GM19438 (cell line): ENCODE data around the gene LSM3.

ENCODE experiments used
- ATAC-seq: cut with Tn5 transposase; IDR thresholded peaks from one replicate; pipeline ENCODE4 v1.9.1; 2021; ENCODE audit warnings: low read depth; ENCODE audit not compliant: unreplicated experiment

LSM3 gene

DNA sequence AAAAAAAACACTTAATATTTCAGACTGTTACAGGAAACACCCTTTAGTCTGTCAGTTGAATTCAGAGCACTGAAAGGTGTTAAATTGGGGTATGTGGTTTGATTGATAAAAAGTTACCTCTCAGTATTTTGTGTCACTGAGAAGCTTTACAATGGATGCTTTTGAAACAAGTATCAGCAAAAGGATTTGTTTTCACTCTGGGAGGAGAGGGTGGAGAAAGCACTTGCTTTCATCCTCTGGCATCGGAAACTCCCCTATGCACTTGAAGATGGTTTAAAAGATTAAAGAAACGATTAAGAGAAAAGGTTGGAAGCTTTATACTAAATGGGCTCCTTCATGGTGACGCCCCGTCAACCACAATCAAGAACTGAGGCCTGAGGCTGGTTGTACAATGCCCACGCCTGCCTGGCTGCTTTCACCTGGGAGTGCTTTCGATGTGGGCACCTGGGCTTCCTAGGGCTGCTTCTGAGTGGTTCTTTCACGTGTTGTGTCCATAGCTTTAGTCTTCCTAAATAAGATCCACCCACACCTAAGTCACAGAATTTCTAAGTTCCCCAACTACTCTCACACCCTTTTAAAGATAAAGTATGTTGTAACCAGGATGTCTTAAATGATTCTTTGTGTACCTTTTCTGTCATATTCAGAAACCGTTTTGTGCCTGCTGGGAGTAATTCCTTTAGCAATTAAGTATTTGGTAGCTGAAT is 35.9 kb upstream of the LSM3 start:
- no peak for ATAC-seq

DNA sequence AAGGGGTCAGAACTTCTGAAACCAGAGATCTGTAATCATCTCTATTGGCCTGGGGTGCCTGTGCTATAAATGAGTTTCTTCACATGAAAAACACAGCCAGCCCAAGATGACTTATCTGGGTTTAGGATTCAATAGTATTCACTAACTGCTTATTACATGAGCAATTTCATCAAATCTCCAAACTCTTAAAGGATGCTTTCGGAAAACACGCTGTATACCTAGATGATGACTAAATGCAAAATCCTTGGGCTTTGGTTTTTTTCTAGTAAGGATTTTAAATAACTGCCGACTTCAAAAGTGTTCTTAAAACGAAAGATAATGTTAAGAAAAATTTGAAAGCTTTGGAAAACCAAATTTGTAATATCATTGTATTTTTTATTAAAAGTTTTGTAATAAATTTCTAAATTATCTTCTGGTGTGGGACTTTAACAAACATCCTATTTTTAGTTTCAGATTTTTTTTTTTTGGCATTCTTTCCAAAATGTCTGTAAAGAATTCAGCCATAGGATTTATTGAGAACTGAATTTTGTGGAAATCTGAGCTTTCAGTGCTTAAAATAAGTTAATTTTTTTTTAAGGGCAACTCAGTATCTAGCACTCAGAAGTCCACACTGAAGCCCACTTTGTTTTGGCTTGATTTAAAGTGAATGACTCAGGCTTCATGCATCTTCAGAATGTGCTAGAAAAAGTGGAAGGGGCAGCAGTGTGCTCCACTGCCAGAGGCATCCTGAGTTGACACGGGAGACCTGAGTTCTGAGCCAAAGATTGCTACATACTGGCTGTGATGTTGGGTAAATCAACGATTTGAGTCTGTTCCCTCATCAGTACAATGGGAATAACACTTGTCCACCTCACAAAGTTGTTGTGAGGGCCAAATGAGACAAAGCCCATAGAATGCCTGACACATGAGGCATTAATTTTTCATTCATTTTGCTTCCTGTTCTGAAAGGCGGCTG is 35.1 kb upstream of the LSM3 start:
- no peak for ATAC-seq

DNA sequence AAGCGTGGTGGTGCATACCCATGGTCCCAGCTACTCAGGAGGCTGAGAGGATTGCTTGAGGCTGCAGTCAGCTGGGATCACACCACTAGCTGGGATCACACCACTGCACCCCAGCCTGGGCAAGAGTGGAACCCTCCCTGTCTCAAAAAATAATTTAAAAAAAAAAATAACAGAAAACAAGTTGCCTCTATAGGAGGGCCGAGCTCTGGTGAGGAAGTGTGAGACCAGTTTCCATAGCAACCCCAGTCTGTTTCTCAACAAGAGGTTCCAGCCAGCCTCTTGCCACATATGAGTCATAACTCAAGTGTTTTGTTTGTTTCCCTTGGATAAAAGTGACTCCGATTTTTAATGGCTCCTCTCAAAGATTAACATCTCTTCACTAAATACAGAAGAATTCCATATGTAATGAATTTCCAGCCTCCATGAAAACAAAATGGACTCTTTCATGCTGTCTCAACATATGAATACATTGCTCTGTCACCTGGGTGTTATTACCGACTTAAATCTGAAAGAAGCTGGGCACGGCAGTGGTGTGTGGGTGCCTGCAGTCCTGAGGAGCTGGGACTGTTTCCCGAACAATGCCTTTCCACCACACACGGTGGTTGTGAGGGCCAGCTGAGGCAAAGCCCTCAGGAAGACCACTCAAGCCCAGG is 34.1 kb upstream of the LSM3 start:
- peak; percentile 80 for ATAC-seq

DNA sequence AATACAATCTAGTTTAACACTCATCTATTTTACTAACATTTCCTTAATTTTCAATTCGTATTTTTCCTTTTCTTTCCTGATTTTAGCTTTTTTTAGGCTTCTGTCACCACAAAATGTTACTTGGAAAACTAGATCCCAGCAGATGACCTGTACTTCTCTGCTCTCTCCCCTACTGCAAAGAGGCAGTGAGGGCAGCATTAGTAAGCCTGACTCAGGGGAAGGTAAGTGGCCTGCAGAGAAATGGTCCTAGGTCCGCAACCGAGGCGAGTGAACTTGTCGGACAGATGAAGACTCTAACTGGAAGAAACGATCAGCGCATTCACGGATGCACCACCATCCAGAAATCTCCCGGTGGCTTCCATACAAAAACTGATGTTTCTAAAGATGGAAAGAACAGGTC is 33.4 kb upstream of the LSM3 start:
- no peak for ATAC-seq

DNA sequence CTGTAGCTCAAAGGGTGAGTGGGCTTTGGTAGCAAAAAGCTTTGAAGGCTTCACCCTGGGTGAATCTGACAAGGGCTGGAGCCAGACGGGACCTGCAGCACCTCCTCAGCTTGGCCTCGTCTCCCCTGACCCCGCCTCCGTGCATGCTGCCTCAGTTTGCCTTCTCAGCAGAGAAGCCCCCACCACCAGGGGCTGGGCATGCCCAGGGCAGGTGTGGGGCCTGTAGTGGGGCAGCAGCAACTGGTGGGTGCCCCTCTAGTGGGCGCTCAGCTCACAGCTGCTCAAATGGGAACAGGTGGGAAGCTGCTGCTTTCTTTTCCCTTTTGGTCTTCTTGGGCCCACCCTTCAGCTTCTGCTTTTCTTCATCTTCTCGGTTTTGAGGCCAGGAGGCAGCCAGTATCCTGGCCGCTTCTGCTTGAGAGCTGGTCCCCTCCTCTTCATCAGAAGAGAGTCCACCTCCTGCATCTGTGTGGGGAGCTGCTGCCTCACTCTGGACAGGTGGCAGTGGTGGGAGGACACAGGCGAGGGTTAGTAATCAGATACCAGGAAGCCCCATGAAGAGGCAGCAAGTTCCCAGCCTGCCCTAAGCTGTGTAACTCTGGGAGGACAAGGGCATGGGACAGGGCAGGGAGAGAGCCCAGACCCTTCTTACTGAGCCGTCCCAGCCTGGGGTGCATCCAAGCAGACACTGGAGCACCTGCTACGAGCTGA is 32.8 kb upstream of the LSM3 start:
- no peak for ATAC-seq

DNA sequence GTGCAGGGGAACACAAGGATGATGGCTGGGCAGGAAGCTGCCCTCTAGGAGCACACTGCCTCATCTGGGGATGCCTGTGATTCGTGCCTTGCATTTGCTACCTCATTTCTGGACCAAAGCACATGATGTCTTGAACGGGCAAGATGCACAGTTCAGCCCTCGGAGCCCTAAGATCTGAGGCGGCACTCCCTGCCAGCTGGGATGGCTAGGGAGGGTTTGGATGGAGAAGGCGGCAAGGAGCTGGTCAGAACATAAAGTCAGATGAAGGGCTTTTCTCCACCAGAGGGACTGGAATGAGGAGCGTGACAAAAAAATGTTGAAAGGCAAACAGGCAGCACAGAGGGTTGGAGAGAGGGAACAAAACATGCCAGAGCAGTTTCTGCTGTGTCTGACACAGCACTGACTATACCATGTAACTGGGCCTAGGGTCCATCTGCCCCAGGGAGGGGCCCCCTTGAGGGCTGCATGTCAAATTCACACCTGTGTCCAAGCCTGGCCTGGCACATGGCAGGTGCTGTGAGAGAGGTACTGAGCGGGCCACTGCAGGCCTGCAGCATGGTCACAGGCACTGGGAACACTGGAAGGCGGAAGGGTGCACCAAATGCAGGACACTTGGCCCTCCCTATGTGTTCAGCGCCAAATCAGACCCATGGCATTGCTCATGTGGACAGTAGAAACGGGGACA is 32.1 kb upstream of the LSM3 start:
- ATAC-seq: no peak

DNA sequence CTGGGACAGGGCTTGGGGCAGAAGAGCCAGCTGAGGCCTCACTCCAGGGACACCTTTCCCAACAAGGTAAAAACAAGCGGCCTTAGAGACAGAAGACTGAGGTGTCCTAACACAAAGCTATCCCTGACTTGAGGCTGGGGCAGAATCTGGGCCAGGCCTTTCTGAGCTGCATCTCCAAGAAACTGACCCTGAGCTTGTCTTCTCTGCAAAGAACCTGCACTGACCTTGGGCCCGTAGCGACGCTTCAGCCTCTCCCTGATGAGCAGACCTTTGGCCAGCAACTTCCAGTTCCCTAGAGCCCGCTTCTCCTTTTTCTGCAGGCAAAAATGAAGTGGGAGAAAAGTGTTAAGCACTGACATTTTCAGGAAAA is 31.6 kb upstream of the LSM3 start:
- ATAC-seq: no peak

DNA sequence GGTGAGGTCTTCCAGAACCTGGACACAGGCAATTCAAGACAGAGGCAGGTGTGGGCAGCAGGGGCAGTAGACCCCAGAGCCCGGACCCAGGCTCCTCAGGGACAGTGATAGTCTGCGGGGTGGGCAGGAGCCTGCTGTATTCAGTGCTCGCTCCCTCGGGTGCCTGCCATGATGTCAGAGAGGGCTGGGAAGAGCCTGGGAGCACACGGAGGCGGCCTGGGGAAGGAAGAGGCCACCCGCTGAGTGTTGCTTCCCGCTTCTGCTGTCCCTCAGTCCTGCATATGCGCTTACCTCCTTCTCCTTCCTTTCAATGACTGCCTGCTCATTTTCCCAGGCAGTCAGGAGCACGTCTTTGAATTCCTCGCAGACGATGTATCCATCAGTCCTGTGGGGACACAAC is 31.0 kb upstream of the LSM3 start:
- ATAC-seq: no peak

DNA sequence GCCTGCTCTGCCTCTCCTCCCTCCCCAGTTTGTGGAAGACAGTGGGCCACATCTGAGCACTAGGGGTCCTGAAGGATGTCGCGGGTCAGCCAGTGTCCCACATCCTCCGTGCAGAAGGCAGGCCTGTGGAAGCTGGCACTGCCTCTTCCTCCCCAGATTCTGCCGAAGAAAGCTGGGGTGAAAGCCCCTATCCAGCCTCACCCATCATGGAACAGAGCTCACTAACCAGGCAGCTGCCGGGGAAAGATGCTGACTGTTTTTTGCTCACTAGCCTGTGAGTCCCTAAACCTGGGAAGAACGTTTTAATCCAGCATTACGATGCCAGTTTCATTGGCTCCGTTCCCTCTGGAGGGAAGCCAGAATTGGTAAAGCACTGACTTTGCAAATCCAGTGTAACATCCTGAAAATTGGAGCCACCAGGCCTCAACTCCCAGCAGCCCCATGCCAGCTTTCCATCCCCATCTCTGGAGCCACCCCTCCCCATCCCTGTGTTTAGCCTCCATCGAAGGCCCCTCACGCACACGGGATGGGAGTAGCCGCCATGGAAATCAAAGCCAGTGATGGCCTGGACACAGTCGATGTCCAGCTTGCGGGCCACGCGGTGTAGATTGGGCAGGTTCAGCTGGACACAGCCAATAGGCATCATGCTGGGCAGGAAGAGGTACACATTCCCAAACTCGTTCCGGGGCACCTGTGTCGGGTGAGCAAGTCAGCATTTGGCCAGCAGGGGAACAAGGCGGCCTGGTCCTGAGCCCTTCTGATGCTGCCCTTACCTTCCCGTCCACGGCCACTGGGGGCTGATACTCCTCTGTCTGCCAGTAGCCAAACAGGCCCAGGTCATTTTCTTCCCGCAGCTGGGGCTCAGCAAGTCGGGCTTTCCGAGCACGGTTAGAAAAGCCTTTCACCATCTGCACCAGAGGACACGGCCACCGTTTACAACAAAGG is 30.3 kb upstream of the LSM3 start:
- no peak for ATAC-seq

DNA sequence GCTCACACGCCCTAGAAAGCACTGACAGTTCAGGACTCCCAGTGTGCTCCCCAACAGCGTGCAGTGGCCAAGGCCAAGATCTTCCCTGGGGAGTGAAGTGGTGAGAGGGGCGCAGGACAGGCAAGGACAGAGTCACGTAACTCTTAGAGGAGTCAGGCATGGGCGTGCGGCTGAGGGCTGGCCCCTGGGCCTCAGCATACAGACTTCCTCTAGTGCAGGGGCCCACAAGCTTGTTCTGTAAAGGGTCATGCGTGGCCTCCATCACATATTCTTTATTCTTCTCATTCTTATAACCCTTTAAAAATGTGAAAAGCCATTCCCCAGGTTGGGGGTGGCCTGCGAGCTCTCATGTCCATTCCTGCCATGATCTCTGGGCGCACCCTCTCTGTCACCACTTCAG is 28.5 kb upstream of the LSM3 start:
- no peak for ATAC-seq

DNA sequence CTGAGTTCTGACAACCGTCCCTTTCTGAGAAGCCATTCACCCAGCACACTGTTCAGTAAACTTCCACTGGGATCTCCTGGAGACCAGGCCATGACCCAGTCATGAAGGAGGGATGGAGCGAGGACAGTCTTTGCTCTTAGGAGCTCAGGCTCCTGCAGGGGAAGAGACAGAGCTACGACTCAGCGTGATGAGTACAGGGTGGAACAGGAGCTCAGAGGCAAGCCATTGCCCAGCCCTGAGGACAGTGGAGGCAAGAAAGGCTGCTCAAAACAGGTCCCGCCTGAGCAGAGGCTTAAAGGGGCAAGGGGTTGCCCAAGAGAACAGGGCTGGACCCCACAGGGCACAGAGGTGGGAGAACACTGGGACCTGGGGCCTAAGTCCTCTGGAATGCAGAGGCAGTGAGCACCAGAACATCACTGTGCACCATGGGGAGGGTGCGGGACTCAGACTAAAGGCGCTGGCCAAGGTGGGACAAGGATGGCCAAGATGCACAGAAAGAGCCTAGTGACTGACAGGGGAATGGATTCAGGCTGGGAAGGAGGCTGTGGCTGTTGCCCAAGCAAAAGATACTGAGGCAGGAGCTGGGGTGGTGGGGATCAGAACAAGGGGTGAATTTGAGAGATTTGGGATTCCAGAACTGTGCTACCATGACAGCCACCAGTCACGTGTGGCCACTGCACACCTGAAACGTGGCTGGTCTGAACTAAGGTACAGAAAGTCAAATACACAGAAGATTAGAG is 28.0 kb upstream of the LSM3 start:
- no peak for ATAC-seq

DNA sequence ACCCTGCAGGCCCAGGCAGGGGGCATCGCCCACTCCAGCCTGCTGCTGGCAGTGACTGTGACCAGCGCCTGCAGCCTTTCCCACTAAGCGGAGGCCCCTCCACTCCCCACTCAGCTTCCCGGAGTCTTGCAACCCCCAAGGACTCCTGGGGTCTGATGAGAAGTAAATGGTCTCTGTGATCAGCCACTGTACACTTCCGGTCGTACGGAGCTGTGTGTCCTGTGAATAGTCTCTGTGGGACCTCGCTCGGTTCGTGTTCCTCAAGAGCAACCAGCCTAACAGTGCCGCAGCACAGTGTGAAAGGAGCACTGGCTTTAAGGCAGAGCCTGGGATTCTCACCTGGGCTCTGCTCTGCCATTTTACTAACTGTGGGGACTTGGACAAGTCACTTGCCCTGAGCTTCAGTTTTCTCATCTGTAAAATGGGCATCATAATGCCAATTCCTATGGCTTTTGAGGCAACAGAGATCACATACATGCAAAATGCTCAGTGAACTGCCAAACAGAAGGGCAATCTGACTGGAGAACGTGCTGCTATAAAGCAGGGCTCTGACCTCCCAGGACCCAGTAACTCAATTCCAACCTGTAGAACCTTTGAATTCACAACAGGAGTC is 27.0 kb upstream of the LSM3 start:
- ATAC-seq: no peak

DNA sequence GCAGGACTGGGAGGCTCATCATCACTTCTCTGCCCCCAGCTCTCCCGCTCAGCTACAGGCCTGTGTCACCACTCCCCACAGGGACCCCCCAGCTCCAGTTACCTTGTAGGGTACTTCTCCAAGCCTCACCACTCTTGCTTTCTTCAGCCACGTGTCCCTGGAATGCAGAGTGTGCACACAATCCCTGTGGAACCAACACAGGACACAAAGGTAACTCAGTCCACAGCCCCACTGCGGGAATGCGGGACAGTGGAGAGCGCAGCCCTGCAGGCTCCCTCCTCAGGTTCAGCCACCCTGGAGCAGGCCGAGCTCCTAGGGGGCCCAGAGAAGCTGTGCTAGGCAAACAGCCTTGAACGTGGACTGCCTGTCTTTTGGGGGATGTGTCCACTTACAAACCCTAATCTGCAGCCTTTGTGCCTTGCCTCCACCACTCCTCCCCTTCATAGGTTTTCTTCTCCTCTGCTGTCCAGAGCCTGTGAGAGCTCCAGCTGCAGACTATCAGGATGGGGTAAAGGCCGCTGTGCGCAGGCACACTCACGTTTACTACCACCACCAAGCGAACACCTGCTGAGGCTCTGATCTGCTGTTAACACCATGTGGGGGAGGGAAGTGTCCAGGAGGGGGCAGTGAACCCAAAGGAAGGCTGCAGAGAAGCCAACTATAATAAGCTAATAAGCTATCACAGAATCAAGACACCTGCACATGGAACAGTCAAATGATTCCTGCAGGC is 26.2 kb upstream of the LSM3 start:
- ATAC-seq: no peak

DNA sequence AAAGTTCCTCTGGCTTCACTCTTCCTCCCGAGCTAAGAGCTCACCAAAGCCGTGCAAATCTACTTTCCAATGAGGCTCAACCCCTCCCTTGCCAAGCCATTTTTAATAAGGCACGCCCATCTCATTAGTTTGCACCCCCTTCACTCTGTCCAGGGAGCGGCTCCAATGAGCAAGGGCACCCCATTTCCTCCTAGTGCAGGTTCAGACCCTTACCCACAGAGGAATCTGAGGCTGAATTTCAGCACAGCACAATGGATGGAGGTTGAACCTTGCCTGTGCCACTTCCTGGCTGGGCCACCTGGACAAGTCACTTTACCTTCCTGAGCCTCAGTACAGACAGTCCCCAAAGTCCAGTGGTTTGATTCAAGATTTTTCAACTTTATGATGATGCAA is 25.7 kb upstream of the LSM3 start:
- ATAC-seq: no peak

DNA sequence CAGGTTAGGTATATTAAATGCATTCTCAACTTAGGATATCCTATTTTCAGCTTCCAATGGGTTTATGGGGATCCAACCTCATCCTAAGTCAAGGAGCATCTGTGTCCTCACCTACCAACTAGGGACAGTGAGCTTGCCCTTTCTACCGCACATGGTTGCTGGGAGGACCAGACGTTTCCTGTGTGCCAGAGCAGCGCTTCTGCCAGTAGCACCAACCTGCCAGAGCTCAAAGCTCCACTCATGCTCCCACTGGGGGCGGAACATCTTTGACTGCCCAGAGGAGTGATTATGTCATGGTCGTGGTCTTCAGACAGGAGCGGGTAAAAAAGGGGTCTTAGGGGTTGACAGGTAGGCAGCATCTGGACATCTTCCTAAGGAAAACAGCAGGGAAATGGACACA is 25.0 kb upstream of the LSM3 start:
- ATAC-seq: no peak

DNA sequence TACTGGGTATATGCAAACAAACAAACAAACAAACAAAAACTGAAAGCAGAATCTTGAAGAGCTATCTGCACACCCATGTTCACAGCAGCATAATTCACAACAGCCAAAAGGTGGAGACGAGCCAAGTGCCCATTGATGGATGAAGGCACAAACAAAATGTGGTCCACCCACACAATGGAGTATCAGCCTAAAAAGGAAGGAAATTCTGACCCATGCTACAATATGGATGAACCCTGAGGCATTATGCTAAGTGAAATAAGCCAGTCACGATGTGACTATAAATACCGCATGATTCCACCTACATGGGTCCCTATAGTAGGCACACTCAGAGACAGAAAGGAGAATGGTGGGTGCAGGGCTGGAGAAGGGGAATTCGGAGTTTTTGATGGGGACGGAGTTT is 24.3 kb upstream of the LSM3 start:
- ATAC-seq: no peak

DNA sequence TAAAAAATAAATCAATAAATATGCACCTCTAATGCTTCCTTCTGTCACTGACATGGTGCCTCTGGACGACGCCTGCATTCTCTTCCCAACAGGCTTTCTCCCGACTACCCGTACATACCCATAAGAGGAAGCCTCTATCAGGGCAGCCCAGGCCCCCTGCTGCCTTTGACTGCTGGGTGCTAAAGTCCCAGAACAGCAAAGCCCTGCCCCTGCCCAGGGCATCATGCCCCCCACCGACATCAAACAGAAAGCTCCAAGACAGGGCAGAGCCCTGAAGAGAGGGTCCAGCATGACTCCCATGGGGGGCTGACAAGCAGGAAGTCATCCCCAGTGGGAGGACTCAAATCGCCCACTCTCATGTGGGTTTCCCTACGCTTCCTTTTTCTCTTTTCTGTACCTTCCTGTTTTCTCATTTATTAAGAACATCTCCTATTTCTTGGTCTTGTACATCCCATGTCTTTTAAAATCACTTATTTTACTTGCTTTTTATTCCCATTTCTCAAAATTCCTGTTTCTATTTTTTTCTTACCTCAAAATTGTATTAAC is 23.6 kb upstream of the LSM3 start:
- no peak for ATAC-seq
